Caco-2 (cell line): Measurements from ENCODE around the gene IFITM10. TPM values are rescaled to one million over a fixed set of nuclear protein-coding genes. Genes with fewer than 3 reads are reported as not detected.
A peak's percentile ranks its signal among the peaks of the same experiment; 100 is the strongest.

Experiments
- BruUV-seq: library from RNA; stranded (reverse); fragments of 400-500 nt; replicated peaks from 2 replicates; lab custom pipeline; 2021; lab: Mats Ljungman, UMichigan
- CTCF ChIA-PET: fragments of 300-600 bp; sonication (Branson Sonifier 250); formaldehyde crosslinking; loops from one replicate; lab custom pipeline; 2022; ENCODE audit warnings: antibody characterized with exemption; lab: Charles Lee
- POLR2A ChIA-PET: fragments of 300-600 bp; sonication (Branson Sonifier 250); formaldehyde crosslinking; loops from one replicate; lab custom pipeline; 2022; ENCODE audit warnings: antibody characterized with exemption; lab: Charles Lee
- DNase-seq, 2 experiments: peaks; one replicate each; pipeline versions ENCODE4 v3.0.0 to v3.0.0-alpha.2; 2020 to 2022
- H3K27me3 ChIP-seq: replicated peaks from 2 replicates; pipeline ENCODE4 v1.6.0; 2011; ENCODE audit warnings: low read length; ENCODE audit not compliant: control insufficient read depth, insufficient read depth
- H3K36me3 ChIP-seq: 2 replicates; pipeline ENCODE4 v1.5.1; 2011; ENCODE audit warnings: low read length; ENCODE audit not compliant: control insufficient read depth, insufficient read depth
- H3K4me1 ChIP-seq: fragments of 250-450 bp; sonication (Bioruptor Pico); 2 replicates; pipeline ENCODE4 v1.5.1; 2020; ENCODE audit warnings: mild to moderate bottlenecking
- H3K4me3 ChIP-seq: 2 replicates; pipeline ENCODE4 v1.5.1; 2011; ENCODE audit warnings: low read depth, mild to moderate bottlenecking, control low read depth, low read length
- H3K9me3 ChIP-seq: fragments of 250-450 bp; sonication (Bioruptor Pico); 2 replicates; pipeline ENCODE4 v1.5.1; 2020; ENCODE audit warnings: mild to moderate bottlenecking, moderate library complexity
- H3K27ac Mint-ChIP-seq: one replicate; pipeline ENCODE4 v1.8.0; 2022; ENCODE audit warnings: mixed read lengths; ENCODE audit not compliant: unreplicated experiment
- H3K27me3 Mint-ChIP-seq: one replicate; pipeline ENCODE4 v1.8.0; 2022; ENCODE audit warnings: mixed read lengths; ENCODE audit not compliant: insufficient read depth, unreplicated experiment
- H3K36me3 Mint-ChIP-seq: one replicate; pipeline ENCODE4 v1.8.0; 2022; ENCODE audit warnings: mild to moderate bottlenecking, mixed read lengths; ENCODE audit not compliant: insufficient read depth, unreplicated experiment
- H3K4me1 Mint-ChIP-seq: one replicate; pipeline ENCODE4 v1.8.0; 2022; ENCODE audit warnings: low read depth, mixed read lengths; ENCODE audit not compliant: unreplicated experiment
- H3K4me3 Mint-ChIP-seq: one replicate; pipeline ENCODE4 v1.8.0; 2022; ENCODE audit warnings: mild to moderate bottlenecking, moderate library complexity, mixed read lengths; ENCODE audit not compliant: unreplicated experiment
- H3K9me3 Mint-ChIP-seq: one replicate; pipeline ENCODE4 v1.8.0; 2022; ENCODE audit warnings: mixed read lengths; ENCODE audit not compliant: unreplicated experiment
- CTCF ChIP-seq, 2 experiments: fragments of 200-600 bp in 1 of 2; IDR thresholded peaks; 1 replicate in 1 of 2; 2 replicates in 1 of 2; pipeline versions ENCODE4 v1.5.1 to v1.8.0; 2011 to 2022; ENCODE audit warnings: antibody characterized with exemption in 1 of 2, control low read depth in 1 of 2, inconsistent platforms in 1 of 2, low read depth in 1 of 2, low read length in 1 of 2, mild to moderate bottlenecking in 1 of 2, moderate library complexity in 1 of 2; ENCODE audit not compliant: insufficient read depth in 1 of 2, severe bottlenecking in 1 of 2, unreplicated experiment in 1 of 2
- intact Hi-C: fragments of 100-400 bp; cut with micrococcal nuclease; formaldehyde crosslinking; loops from one replicate; pipeline ENCODE4 v1.10.0; 2022; ENCODE audit not compliant: unreplicated experiment
- total RNA-seq: library from RNA; stranded (reverse); gene quantifications from 2 replicates; pipeline ENCODE4 v1.2.3, GENCODE V29; 2022

The IFITM10 gene
- total RNA-seq, 1 experiment from 2014 or later: 2.7 TPM

GRCh38 chr11:1773994-1774550 lies 23.7 kb upstream of the IFITM10 start:
- Histone ChIP-seq H3K27me3 (no peaks in the 10 kb centered on the region), H3K36me3 (no peaks in the 10 kb centered on the region), H3K9me3 (no peaks in the 10 kb centered on the region), H3K4me3 (no peak overlapping the region), H3K4me1 (peaks cover 11% of the 10 kb centered on the region)
- no peak overlapping the region for H3K27ac Mint-ChIP-seq
- DNase-seq: no peak
- H3K4me1 Mint-ChIP-seq: peaks cover 11% of the 10 kb centered on the region
- POLR2A ChIA-PET: no interaction called here
- intact Hi-C loops: no loop called here
- CTCF ChIA-PET: no interaction called here
- H3K36me3 Mint-ChIP-seq: no peaks in the 10 kb centered on the region
- H3K9me3 Mint-ChIP-seq: no peaks in the 10 kb centered on the region
- no TSS peak for BruUV-seq
- no peaks in the 10 kb centered on the region for H3K27me3 Mint-ChIP-seq
- H3K4me3 Mint-ChIP-seq: no peak overlapping the region
- no peak for TF ChIP-seq CTCF (IDR thresholded peaks at IDR 0.05; ENCODE audit: insufficient read depth in 1 of 2, low read depth in 1 of 2, low read length in 1 of 2, severe bottlenecking in 1 of 2, unreplicated experiment in 1 of 2)

GRCh38 chr11:1773131-1773993 lies 23.0 kb upstream of the IFITM10 start:
- CTCF ChIA-PET: no interaction called here
- no peaks in the 10 kb centered on the region for H3K9me3 Mint-ChIP-seq
- H3K27ac Mint-ChIP-seq: no peak overlapping the region
- H3K4me1 Mint-ChIP-seq: peaks cover 11% of the 10 kb centered on the region
- BruUV-seq: no TSS peak
- POLR2A ChIA-PET: no interaction called here
- Histone ChIP-seq H3K4me1 (peaks cover 11% of the 10 kb centered on the region), H3K36me3 (no peaks in the 10 kb centered on the region), H3K9me3 (no peaks in the 10 kb centered on the region), H3K27me3 (no peaks in the 10 kb centered on the region), H3K4me3 (no peak overlapping the region)
- intact Hi-C loops: no loop called here
- no peak overlapping the region for H3K4me3 Mint-ChIP-seq
- no peak for TF ChIP-seq CTCF (IDR thresholded peaks at IDR 0.05; ENCODE audit: insufficient read depth in 1 of 2, low read depth in 1 of 2, low read length in 1 of 2, severe bottlenecking in 1 of 2, unreplicated experiment in 1 of 2)
- peak in 1 of 2 experiments; percentile 39 for DNase-seq
- no peaks in the 10 kb centered on the region for H3K27me3 Mint-ChIP-seq
- H3K36me3 Mint-ChIP-seq: no peaks in the 10 kb centered on the region

- no peaks in the 10 kb centered on the region for H3K9me3 ChIP-seq
- ChIA-PET CTCF (interaction anchor here (0.6 kb wide), 1 partner anchor 24 kb away, joined by 3 read pairs; no protein-coding TSS in a partner anchor), POLR2A (interaction anchor here (0.6 to 0.7 kb wide), 2 partner anchors 153 to 911 kb away, joined by 3 read pairs; no protein-coding TSS in a partner anchor)
- H3K36me3 Mint-ChIP-seq: no peaks in the 10 kb centered on the region
- no peaks in the 10 kb centered on the region for H3K27me3 Mint-ChIP-seq
- BruUV-seq: no TSS peak
- H3K4me1 ChIP-seq: peaks cover 8% of the 10 kb centered on the region
- peak overlapping the region; percentile 32 for H3K4me3 Mint-ChIP-seq
- no peak for TF ChIP-seq CTCF (IDR thresholded peaks at IDR 0.05; ENCODE audit: insufficient read depth in 1 of 2, low read depth in 1 of 2, low read length in 1 of 2, severe bottlenecking in 1 of 2, unreplicated experiment in 1 of 2)
- peaks cover 11% of the 10 kb centered on the region for H3K4me1 Mint-ChIP-seq
- no peaks in the 10 kb centered on the region for H3K27me3 ChIP-seq
- intact Hi-C loops: no loop called here
- H3K36me3 ChIP-seq: no peaks in the 10 kb centered on the region
- H3K9me3 Mint-ChIP-seq: no peaks in the 10 kb centered on the region
- H3K4me3 ChIP-seq: no peak overlapping the region
- peak overlapping the region; percentile 74 for H3K27ac Mint-ChIP-seq
- peak; percentile 42 to 63 for DNase-seq
Measured at GRCh38 chr11:1772270-1773130, 22.1 kb upstream of the IFITM10 start.
